K562 (cell line): Measurements from ENCODE around the gene CPNE6. TPM values are rescaled to one million over a fixed set of nuclear protein-coding genes. Genes with fewer than 3 reads are reported as not detected.
"Not testable (repeated sequence)": the region's sequence is repeated elsewhere in the genome, so short reads cannot be mapped to it uniquely, and the experiment has no call there.

Experiments used
- ATAC-seq: fragments of 200-7000 bp; cut with Tn5 transposase; 3 replicates; pipeline ENCODE4 v1.9.1; 2020; ENCODE audit warnings: moderate library complexity
- BruUV-seq: library from RNA; stranded (reverse); fragments of 400-500 nt; replicated peaks from 2 replicates; lab custom pipeline; 2021; lab: Mats Ljungman, UMichigan
- CTCF ChIA-PET: fragments of 300-600 bp; formaldehyde crosslinking; extraction: SDS; loops from one replicate; lab custom pipeline; 2021; ENCODE audit warnings: low intra/inter-chr PET ratio; lab: Yijun Ruan, JAX
- POLR2A ChIA-PET: fragments of 300-600, 350-650 bp; sonication (Branson Sonifier 250); formaldehyde crosslinking; extraction: SDS; loops from one replicate; lab custom pipeline; 2021; ENCODE audit warnings: antibody characterized with exemption, inconsistent platforms; lab: Yijun Ruan, JAX
- DNase-seq, 4 experiments: peaks; one replicate each; pipeline versions ENCODE4 v3.0.0 to v3.0.0-alpha.2; 2011 to 2018; ENCODE audit warnings: low spot score in 3 of 4, mixed read lengths in 3 of 4; ENCODE audit errors: extremely low read depth in 1 of 4
- FAIRE-seq: peaks from 2 replicates; lab custom pipeline; 2011; peaks lifted over from hg19 to GRCh38; lab: Jason Lieb, UNC
- H2AFZ ChIP-seq: 2 replicates; pipeline ENCODE4 v1.6.0; 2011; ENCODE audit warnings: low read depth, low read length, control low read depth, inconsistent platforms
- H3K27ac ChIP-seq: fragments of 200-600 bp; 3 replicates; pipeline ENCODE4 v1.8.0; 2011; ENCODE audit warnings: low read depth, mild to moderate bottlenecking, control low read depth, inconsistent platforms, low read length, moderate library complexity, mixed read lengths; ENCODE audit errors: extremely low read depth
- H3K27me3 ChIP-seq, 2 experiments: fragments of 300-600 bp in 1 of 2; 2 replicates in 1 of 2; 3 replicates in 1 of 2; pipeline versions ENCODE4 v1.6.0 to v1.8.0; 2011; ENCODE audit warnings: inconsistent platforms in 2 of 2, low read length in 2 of 2, mild to moderate bottlenecking in 1 of 2, mixed read lengths in 1 of 2, moderate library complexity in 1 of 2; ENCODE audit not compliant: control insufficient read depth in 2 of 2, insufficient read depth in 2 of 2
- H3K36me3 ChIP-seq: fragments of 300-600 bp; 3 replicates; pipeline ENCODE4 v1.8.0; 2011; ENCODE audit warnings: mild to moderate bottlenecking, low read length, inconsistent platforms; ENCODE audit not compliant: control insufficient read depth, insufficient read depth
- H3K4me1 ChIP-seq, 2 experiments: fragments of 200-600 bp in 1 of 2; replicated peaks in 1 of 2; 2 replicates in 1 of 2; 3 replicates in 1 of 2; pipeline versions ENCODE4 v1.5.1 to v1.8.0; 2011; ENCODE audit warnings: inconsistent platforms in 2 of 2, low read length in 2 of 2, mild to moderate bottlenecking in 1 of 2, mixed read lengths in 1 of 2, moderate library complexity in 1 of 2; ENCODE audit not compliant: control insufficient read depth in 2 of 2, insufficient read depth in 2 of 2
- H3K4me2 ChIP-seq: 2 replicates; pipeline ENCODE4 v1.6.1; 2011; ENCODE audit warnings: low read length, control low read depth, inconsistent platforms, mixed read lengths; ENCODE audit not compliant: insufficient read depth
- H3K4me3 ChIP-seq: fragments of 200-600 bp; sonication (generic), shearing (Covaris generic); 2 replicates; pipeline ENCODE4 v1.5.1; 2016; ENCODE audit warnings: control low read depth, inconsistent platforms
- H3K79me2 ChIP-seq: fragments of 200-600 bp; 3 replicates; pipeline ENCODE4 v1.8.0; 2011; ENCODE audit warnings: low read length, inconsistent platforms; ENCODE audit not compliant: control insufficient read depth, insufficient read depth
- H3K9ac ChIP-seq, 2 experiments: 2 replicates each; pipeline versions ENCODE4 v1.6.0 to v1.6.1; 2011; ENCODE audit warnings: low read depth in 2 of 2, low read length in 2 of 2, control low read depth in 1 of 2, inconsistent platforms in 1 of 2, mild to moderate bottlenecking in 1 of 2, mixed read lengths in 1 of 2; ENCODE audit not compliant: insufficient read depth in 1 of 2
- H3K9me1 ChIP-seq: one replicate; pipeline ENCODE4 v1.6.0; 2011; ENCODE audit warnings: inconsistent platforms, mild to moderate bottlenecking, low read length, moderate library complexity; ENCODE audit not compliant: control insufficient read depth, insufficient read depth
- H3K9me3 ChIP-seq: replicated peaks from 2 replicates; pipeline ENCODE4 v1.5.1; 2011; ENCODE audit warnings: low read depth, low read length, inconsistent platforms; ENCODE audit not compliant: control insufficient read depth, insufficient read depth
- H4K20me1 ChIP-seq: replicated peaks from 2 replicates; pipeline ENCODE4 v1.6.1; 2011; ENCODE audit warnings: low read length, inconsistent platforms, mixed read lengths; ENCODE audit not compliant: control insufficient read depth, insufficient read depth
- CTCF ChIP-seq, 3 experiments: IDR thresholded peaks in 2 of 3; conservative IDR thresholded peaks in 1 of 3; 2 replicates each; pipeline ENCODE4 v1.5.1; 2011 to 2012; ENCODE audit warnings: low read length in 3 of 3, mild to moderate bottlenecking in 3 of 3, control low read depth in 2 of 3, improper control_type of control experiment in 1 of 3, inconsistent platforms in 1 of 3, low read depth in 1 of 3, mixed read lengths in 1 of 3, moderate library complexity in 1 of 3; ENCODE audit not compliant: insufficient read depth in 2 of 3
- KAT7 ChIP-seq: sonication (generic); formaldehyde crosslinking; IDR thresholded peaks from 2 replicates; pipeline ENCODE4 v1.8.0; 2022; ENCODE audit warnings: missing genetic modification reagents, mild to moderate bottlenecking, borderline replicate concordance
- TAF9B ChIP-seq: fragments of 450-650 bp; IDR thresholded peaks from 2 replicates; pipeline ENCODE4 v1.6.1; 2018; ENCODE audit warnings: mild to moderate bottlenecking; ENCODE audit not compliant: partially characterized antibody
- ZFP36 ChIP-seq: fragments of 150-350 bp; IDR thresholded peaks from 2 replicates; pipeline ENCODE4 v1.6.1; 2018; ENCODE audit warnings: low read length, low read depth; ENCODE audit not compliant: partially characterized antibody
- ZNF184 ChIP-seq: sonication (generic); formaldehyde crosslinking; IDR thresholded peaks from 2 replicates; pipeline ENCODE4 v1.5.0; 2020; ENCODE audit warnings: missing genetic modification reagents
- WGBS: fragments of 100-300 bp; shearing (Covaris generic); methylation state at CpG from one replicate; pipeline ENCODE4 v1.1.6; 2016; ENCODE audit warnings: low coverage, mixed read lengths; ENCODE audit not compliant: insufficient coverage; ENCODE audit errors: missing lambda C conversion rate; 5-methylcytosine and 5-hydroxymethylcytosine counted together
- in situ Hi-C: fragments of 300-500 bp; cut with MboI; formaldehyde crosslinking; loops from 4 replicates; pipeline ENCODE4 v1.15.0; 2018; ENCODE audit warnings: inconsistent platforms, mixed read lengths
- intact Hi-C: fragments of 100-400 bp; cut with micrococcal nuclease; formaldehyde crosslinking; loops from 2 replicates; pipeline ENCODE4 v1.14.2; 2022
- polyA plus RNA-seq, 8 experiments: library from polyadenylated mRNA; depleted of rRNA in 4 of 8; stranded (reverse) in 5 of 8; unstranded in 3 of 8; fragments of >200 nt; fragmentation: Nextera tagmentation in 2 of 8; fragmentation: Illumina TruSeq in 1 of 8; extraction: Ambion mirVana in 2 of 8; extraction: Trizol in 1 of 8; gene quantifications; 2 replicates each; pipeline versions ENCODE4 v1.2.1 to v1.2.3, GENCODE V29; 2011 to 2014; ENCODE audit warnings: inconsistent platforms in 1 of 8, missing spikeins in 1 of 8
- total RNA-seq, 7 experiments: library from RNA; depleted of rRNA in 6 of 7; stranded (reverse); fragments of >200 nt in 6 of 7; fragmentation: Illumina TruSeq in 2 of 7; extraction: Trizol in 2 of 7; gene quantifications; 2 replicates each; pipeline versions ENCODE4 v1.2.1 to v1.2.3, GENCODE V29; 2011 to 2021; ENCODE audit warnings: low replicate concordance in 1 of 7

The CPNE6 gene
- total and polyA plus RNA-seq, 9 of the 15 experiments (the other 6 are each of a cell fraction or from before 2014, with no cell fraction given), result not detected

- no TSS peak for BruUV-seq
Observed at GRCh38 chr14:24036169-24036962, 35.0 kb upstream of the CPNE6 start.

GRCh38 chr14:24036963-24037657 lies 34.3 kb upstream of the CPNE6 start:
- H3K9me3 ChIP-seq, H3K36me3 ChIP-seq, H4K20me1 ChIP-seq, intact Hi-C loops, DNase-seq, in situ Hi-C loops, H2AFZ ChIP-seq, H3K27ac ChIP-seq, FAIRE-seq, CTCF ChIA-PET, H3K9me1 ChIP-seq, H3K4me3 ChIP-seq, H3K9ac ChIP-seq, H3K4me2 ChIP-seq, ATAC-seq, H3K79me2 ChIP-seq, BruUV-seq, H3K27me3 ChIP-seq, POLR2A ChIA-PET, H3K4me1 ChIP-seq: not testable (repeated sequence)
- WGBS, result 38% methylated on average over 8 of the region's 10 CpGs

More at GRCh38 chr14:24036169-24036962, 35.0 kb upstream of the CPNE6 start:
- Histone ChIP-seq H3K9me1 (no peaks in the 10 kb centered on the region), H3K27ac (no peak overlapping the region), H3K9ac (no peak overlapping the region), H3K9me3 (no peaks in the 10 kb centered on the region; the same call in none of the 2 replicates), H3K79me2 (no peaks in the 10 kb centered on the region), H2AFZ (no peak overlapping the region), H3K4me3 (no peak overlapping the region), H3K4me2 (no peak overlapping the region), H4K20me1 (no peaks in the 10 kb centered on the region), H3K4me1 (peaks cover 0 to 4% of the 10 kb centered on the region in 2 experiments; a peak in 2 of 5 replicates), H3K27me3 (no peaks in the 10 kb centered on the region), H3K36me3 (no peaks in the 10 kb centered on the region)
- ChIA-PET CTCF (no interaction called here), POLR2A (no interaction called here)
- WGBS, result 45% methylated on average over 23 of the region's 50 CpGs
- intact Hi-C loops (no loop called here), in situ Hi-C loops (no loop called here)
- no peak for DNase-seq
- no peak for FAIRE-seq
- TF ChIP-seq ZNF184 (CRISPR knock-in tag), result no peak
- TF ChIP-seq ZFP36, result no peak
- TF ChIP-seq TAF9B, result no peak
- TF ChIP-seq CTCF (IDR thresholded peaks at IDR 0.05 in 2 of 3, conservative IDR thresholded peaks at IDR 0.05 in 1 of 3; ENCODE audit: insufficient read depth in 2 of 3, low read depth in 1 of 3, low read length in 3 of 3), result peak in 1 of 3 experiments; percentile 19; a peak in 1 of 6 replicates
- TF ChIP-seq KAT7, result no peak
- no peak for ATAC-seq
